ENCODE data around the gene ERBB3. TPM values are rescaled to one million over a fixed set of nuclear protein-coding genes. Genes with fewer than 3 reads are reported as not detected.

ERBB3 gene
- total RNA-seq, 3 donors from 2014 or later, result 0.48 to 187 (median 119) TPM

- TF ChIP-seq POLR2AphosphoS5 (IDR thresholded peaks at IDR 0.05) (no peak), POLR2A (IDR thresholded peaks at IDR 0.05) (no peak)
- TF ChIP-seq, protein P1, sequence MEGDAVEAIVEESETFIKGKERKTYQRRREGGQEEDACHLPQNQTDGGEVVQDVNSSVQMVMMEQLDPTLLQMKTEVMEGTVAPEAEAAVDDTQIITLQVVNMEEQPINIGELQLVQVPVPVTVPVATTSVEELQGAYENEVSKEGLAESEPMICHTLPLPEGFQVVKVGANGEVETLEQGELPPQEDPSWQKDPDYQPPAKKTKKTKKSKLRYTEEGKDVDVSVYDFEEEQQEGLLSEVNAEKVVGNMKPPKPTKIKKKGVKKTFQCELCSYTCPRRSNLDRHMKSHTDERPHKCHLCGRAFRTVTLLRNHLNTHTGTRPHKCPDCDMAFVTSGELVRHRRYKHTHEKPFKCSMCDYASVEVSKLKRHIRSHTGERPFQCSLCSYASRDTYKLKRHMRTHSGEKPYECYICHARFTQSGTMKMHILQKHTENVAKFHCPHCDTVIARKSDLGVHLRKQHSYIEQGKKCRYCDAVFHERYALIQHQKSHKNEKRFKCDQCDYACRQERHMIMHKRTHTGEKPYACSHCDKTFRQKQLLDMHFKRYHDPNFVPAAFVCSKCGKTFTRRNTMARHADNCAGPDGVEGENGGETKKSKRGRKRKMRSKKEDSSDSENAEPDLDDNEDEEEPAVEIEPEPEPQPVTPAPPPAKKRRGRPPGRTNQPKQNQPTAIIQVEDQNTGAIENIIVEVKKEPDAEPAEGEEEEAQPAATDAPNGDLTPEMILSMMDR (IDR thresholded peaks at IDR 0.05), result no peak
- Histone ChIP-seq H3K36me3 (no peaks in the 10 kb centered on the region), H3K27ac (no peak overlapping the region), H3K27me3 (no peaks in the 10 kb centered on the region), H3K9me3 (no peaks in the 10 kb centered on the region), H3K4me1 (peaks cover 5 to 12% of the 10 kb centered on the region in 2 donors), H3K4me3 (no peak overlapping the region)
- DNase-seq (ENCODE audit: low spot score in 2 of 2), result no peak
- intact Hi-C loops (cut with DNase I; ENCODE audit: low total_unique reads), result loop anchor here (5.0 kb wide), 1 partner anchor 36 kb away; the partner anchor contains the start of gene MYL6
Measured at GRCh38 chr12:56121204-56121870, 41.4 kb downstream of the ERBB3 start.

DNA sequence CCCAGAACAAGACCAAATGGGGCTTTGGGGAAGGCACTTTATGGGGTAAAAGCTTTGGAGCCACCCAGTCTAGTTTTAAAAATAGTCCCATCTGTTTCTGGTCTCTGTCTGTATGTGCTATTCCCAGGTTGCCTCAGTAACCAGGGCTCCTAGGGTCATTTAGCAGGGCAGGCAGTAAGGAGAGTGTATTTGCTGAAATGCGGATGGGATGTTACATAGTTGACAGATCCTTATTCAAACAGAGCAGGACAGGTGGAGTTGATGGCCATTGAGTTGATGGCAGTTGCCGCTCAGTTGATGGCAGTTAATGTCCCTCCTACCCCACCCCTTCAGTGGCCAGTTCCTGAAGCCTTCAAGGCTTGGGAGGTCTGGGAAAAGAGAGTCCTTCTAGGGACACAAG lies 42.7 kb downstream of the ERBB3 start:
- no peaks in the 10 kb centered on the region for H3K9me3 ChIP-seq
- TF ChIP-seq POLR2AphosphoS5 (IDR thresholded peaks at IDR 0.05) (no peak), POLR2A (IDR thresholded peaks at IDR 0.05) (no peak)
- TF ChIP-seq, protein P1 (IDR thresholded peaks at IDR 0.05), result no peak
- no peak overlapping the region for H3K4me3 ChIP-seq
- peaks cover 8 to 22% of the 10 kb centered on the region in 2 donors for H3K4me1 ChIP-seq
- H3K27ac ChIP-seq, result peak overlapping the region in 1 of 2 donors; percentile 3
- intact Hi-C loops (cut with DNase I; ENCODE audit: low total_unique reads), result loop anchor here (5.0 kb wide), 1 partner anchor 35 kb away; the partner anchor contains the start of gene MYL6
- no peaks in the 10 kb centered on the region for H3K36me3 ChIP-seq
- H3K27me3 ChIP-seq, result no peaks in the 10 kb centered on the region
- DNase-seq (ENCODE audit: low spot score in 2 of 2), result no peak

DNA sequence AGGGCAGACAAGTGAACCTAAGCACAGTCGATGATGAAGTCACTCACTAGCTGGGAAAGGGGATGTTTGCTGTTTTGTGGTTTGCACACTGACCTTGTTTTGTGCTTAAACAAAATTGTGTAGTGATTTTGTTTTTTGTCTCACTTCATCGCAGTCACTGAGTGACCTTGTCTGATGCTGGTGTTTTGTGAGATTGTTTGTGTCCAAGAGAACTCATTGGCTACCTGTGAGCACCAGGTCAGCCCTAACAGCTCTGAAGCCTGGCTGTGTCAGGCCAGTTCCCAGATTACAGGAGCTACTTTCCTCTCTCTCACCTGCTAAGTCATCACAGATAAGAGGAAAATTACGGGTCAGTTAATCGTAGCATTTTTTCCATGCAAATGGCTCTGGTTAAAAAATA lies 44.2 kb downstream of the ERBB3 start:
- Histone ChIP-seq H3K36me3 (no peaks in the 10 kb centered on the region), H3K27ac (peak overlapping the region in 1 of 2 donors; percentile 21), H3K27me3 (no peaks in the 10 kb centered on the region), H3K4me1 (peaks cover 8 to 22% of the 10 kb centered on the region in 2 donors), H3K9me3 (no peaks in the 10 kb centered on the region), H3K4me3 (no peak overlapping the region)
- intact Hi-C loops (cut with DNase I; ENCODE audit: low total_unique reads), result loop anchor here (5.0 kb wide), 1 partner anchor 33 kb away; the partner anchor contains the start of gene MYL6
- TF ChIP-seq POLR2AphosphoS5 (IDR thresholded peaks at IDR 0.05), result no peak
- TF ChIP-seq, protein P1 (IDR thresholded peaks at IDR 0.05), result no peak
- no peak for DNase-seq (ENCODE audit: low spot score in 2 of 2)

- Histone ChIP-seq H3K27me3 (no peaks in the 10 kb centered on the region), H3K9me3 (no peaks in the 10 kb centered on the region), H3K36me3 (peaks cover 2% of the 10 kb centered on the region), H3K4me1 (peaks cover 3 to 14% of the 10 kb centered on the region in 2 donors), H3K27ac (peak overlapping the region; percentile 91 to 94), H3K4me3 (peak overlapping the region in 2 of 3 donors; percentile 4 to 58)
- no peak for DNase-seq (ENCODE audit: low spot score in 2 of 2)
- intact Hi-C loops (cut with DNase I; ENCODE audit: low total_unique reads), result loop anchor here (5.0 kb wide), 1 partner anchor 61 kb away; the partner anchor contains the start of gene SMARCC2
- TF ChIP-seq, protein P1 (IDR thresholded peaks at IDR 0.05), result no peak
- TF ChIP-seq POLR2A (IDR thresholded peaks at IDR 0.05) (no peak), POLR2AphosphoS5 (IDR thresholded peaks at IDR 0.05) (no peak)
Measured at GRCh38 chr12:56126732-56127239, 46.8 kb downstream of the ERBB3 start.

DNA sequence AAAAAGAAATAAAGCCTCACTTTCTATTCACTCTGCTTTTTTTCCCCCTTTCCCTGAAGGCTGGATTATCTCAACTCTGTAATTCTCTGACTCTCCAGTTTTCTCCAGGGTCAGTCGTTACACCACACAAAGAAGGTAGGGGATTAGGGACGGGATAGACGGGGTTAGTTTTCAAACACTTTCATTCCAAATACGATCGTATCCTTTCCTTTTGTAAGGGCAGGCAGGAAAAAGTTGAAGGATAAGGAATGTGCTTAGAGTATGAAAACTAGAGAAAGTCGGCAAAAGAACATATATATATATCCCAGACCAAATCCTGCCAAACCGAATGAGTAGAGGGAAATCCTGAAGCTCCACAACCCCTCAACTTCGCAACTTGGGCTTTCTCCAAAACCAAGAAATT lies 47.5 kb downstream of the ERBB3 start:
- Histone ChIP-seq H3K36me3 (peaks cover 5% of the 10 kb centered on the region), H3K27ac (peak overlapping the region; percentile 91 to 94), H3K27me3 (no peaks in the 10 kb centered on the region), H3K4me3 (peak overlapping the region; percentile 58 to 89 (median 66)), H3K9me3 (no peaks in the 10 kb centered on the region), H3K4me1 (peaks cover 3 to 14% of the 10 kb centered on the region in 2 donors)
- intact Hi-C loops (cut with DNase I; ENCODE audit: low total_unique reads), result loop anchor here (5.0 kb wide), 1 partner anchor 60 kb away; the partner anchor contains the start of gene SMARCC2
- no peak for DNase-seq (ENCODE audit: low spot score in 2 of 2)
- TF ChIP-seq POLR2AphosphoS5 (IDR thresholded peaks at IDR 0.05) (no peak), POLR2A (IDR thresholded peaks at IDR 0.05) (no peak)
- TF ChIP-seq, protein P1 (IDR thresholded peaks at IDR 0.05), result no peak

Data from breast epithelium (tissue), 4 donors.